Muscle of back (tissue), 11 donors: ENCODE results near the gene VTCN1. TPM values are rescaled to one million over a fixed set of nuclear protein-coding genes. Genes with fewer than 3 reads are reported as not detected.

Experiments
- DNase-seq, 3 donors: peaks; one replicate each; pipeline versions ENCODE4 v3.0.0 to v3.0.0-alpha.2; 2013
- polyA plus RNA-seq, 10 donors: library from polyadenylated mRNA; unstranded; fragments of 120-200 nt; gene quantifications; one replicate each; pipeline ENCODE4 v1.2.1, GENCODE V29; 2013; ENCODE audit not compliant: insufficient read length in 10 of 10

The VTCN1 gene
- polyA plus RNA-seq, 10 donors = 0.09 to 0.46 (median 0.15) TPM; not detected in 1

DNA sequence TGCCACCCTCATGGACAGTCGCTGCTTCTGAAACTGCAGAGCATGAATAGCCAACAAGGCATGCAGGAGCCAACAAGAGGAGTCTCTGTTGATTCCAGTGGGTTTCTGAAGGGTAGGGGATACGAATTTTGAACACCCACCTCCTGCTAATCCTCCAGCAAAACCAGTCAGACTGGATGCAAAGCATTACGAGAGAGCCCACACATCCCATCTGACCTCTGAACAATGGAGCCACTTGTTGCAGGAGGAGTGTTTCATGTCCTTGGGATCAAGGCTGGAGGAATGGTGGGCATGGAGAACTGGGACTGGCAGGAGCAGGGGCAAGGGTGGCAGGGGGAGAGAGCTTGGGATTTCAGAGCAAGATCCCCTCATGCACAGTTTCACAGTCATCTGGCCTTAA lies 1.6 kb downstream of the VTCN1 start:
- no peak for DNase-seq

GRCh38 chr1:117208580-117208979 lies 2.1 kb downstream of the VTCN1 start:
- DNase-seq = no peak

GRCh38 chr1:117205368-117205767 lies 5.4 kb downstream of the VTCN1 start:
- no peak for DNase-seq

GRCh38 chr1:117201808-117202207 lies 8.9 kb downstream of the VTCN1 start:
- no peak for DNase-seq

GRCh38 chr1:117198097-117198496 lies 12.6 kb downstream of the VTCN1 start:
- DNase-seq = no peak

DNA sequence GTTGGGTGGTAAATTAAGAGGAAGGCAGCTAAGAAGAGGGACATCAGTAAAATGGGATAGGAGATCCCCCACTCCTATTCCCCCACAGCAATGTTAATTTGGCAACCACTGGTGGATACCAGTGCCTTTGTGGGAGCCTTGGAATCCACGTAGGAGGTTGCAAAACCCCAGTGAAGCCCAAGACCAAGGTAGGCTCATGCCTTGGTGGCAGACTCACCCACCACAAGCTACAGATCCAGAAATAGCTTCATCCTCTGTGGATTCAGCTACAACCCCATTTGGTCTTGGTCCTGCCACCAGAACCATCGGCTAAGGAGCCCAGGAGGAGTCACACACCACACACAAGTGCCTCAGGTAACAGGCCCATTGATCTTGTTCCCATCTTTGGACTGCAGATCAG lies 21.0 kb downstream of the VTCN1 start:
- no peak for DNase-seq

GRCh38 chr1:117188816-117189437 lies 21.8 kb downstream of the VTCN1 start:
- DNase-seq = no peak

GRCh38 chr1:117188170-117188815 lies 22.4 kb downstream of the VTCN1 start:
- no peak for DNase-seq

- no peak for DNase-seq
These were observed 27.6 kb downstream of the VTCN1 start for GRCh38 chr1:117183112-117183511.

DNA sequence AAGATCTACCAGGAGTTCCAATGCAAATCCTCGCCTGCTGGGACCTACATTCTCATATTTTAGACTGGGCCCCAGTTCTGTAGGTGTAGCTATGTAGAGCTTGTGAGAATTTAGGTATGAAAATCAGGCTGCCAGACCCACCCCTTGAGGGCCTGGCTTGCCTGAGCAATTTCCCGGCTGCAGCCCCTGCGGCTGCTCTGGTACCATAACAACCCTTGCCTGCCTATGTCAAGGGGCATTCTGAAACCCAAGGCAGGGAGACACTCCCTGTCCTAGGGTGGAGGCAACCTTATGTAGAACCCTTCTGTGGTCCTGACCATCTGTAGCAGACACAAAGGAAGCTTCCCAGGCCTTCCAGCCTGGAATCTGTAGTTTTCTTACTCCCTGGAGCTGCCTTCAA lies 28.4 kb downstream of the VTCN1 start:
- no peak for DNase-seq

- DNase-seq = no peak
These were observed 29.1 kb downstream of the VTCN1 start for GRCh38 chr1:117181630-117182041.

- no peak for DNase-seq
These were observed 30.4 kb downstream of the VTCN1 start for GRCh38 chr1:117180147-117180967.

- no peak for DNase-seq
These were observed 31.3 kb downstream of the VTCN1 start for GRCh38 chr1:117179471-117179870.

GRCh38 chr1:117178756-117179155 lies 32.0 kb downstream of the VTCN1 start:
- no peak for DNase-seq

GRCh38 chr1:117177376-117177775 lies 33.4 kb downstream of the VTCN1 start:
- no peak for DNase-seq

GRCh38 chr1:117176579-117176978 lies 34.1 kb downstream of the VTCN1 start:
- no peak for DNase-seq

GRCh38 chr1:117174851-117175250 lies 35.9 kb downstream of the VTCN1 start:
- no peak for DNase-seq

GRCh38 chr1:117173691-117174090 lies 37.0 kb downstream of the VTCN1 start:
- no peak for DNase-seq

GRCh38 chr1:117173006-117173405 lies 37.7 kb downstream of the VTCN1 start:
- no peak for DNase-seq

DNA sequence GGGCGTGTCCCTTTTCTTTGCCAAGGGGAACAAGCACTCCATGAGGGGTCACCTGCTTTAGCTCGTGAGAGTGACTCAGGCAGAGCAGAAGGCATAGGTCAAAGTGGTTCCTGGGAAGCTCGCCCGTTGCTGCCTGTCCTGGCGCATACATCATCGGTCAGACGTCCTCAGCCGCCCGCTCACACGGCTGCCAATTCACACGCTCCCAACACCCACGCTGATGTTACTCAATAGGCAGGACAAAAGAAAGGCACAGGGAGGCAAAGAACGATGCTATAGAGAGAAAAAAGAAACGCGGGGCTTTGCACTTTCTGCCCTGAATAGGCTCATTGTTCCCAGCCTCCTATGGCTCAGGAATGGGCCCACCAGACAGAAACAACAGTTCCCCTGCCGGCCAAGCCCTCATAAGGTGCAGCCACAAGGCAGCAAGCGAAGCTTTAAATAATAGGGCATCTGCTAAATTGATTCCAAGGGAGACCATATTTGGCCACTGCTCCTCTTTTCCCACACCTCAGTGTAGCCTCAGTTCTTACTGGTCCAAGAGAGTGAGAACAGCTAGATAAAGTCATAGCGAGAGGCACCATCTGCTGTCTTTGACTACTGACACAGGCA lies 38.7 kb downstream of the VTCN1 start:
- no peak for DNase-seq

DNA sequence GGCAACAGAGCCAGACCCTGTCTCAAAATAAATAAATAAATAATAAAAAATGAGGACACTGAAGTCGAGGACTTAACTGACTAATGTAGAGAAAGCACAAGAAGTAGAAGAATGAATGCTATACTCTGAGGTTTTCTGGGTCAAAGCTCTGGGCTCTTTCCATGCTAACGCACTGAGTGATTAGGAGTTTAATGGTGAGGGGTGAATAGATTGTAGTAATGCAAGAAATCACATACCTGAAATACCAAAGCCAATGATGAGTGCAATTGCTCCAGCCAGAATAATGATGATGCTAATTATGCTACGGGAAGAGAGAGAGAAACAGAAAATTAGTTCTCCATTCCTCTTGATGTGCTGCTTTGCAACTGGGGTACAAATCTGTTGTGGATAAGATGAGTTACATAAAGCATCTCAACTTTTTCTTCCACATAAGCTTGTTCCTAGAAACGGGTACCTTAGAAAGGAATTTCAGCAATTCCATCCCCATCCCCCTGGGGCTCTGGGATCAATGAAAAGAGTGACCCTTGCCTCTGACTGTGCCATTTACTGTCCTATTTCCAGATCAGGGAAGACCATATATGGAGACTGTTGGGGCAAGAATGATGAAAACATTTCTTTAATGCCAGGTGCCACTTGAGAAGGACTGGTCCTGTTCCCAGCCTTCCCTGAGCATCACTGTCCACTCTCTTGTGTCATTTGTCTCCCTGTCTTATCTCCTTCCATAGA lies 40.7 kb downstream of the VTCN1 start:
- no peak for DNase-seq

DNA sequence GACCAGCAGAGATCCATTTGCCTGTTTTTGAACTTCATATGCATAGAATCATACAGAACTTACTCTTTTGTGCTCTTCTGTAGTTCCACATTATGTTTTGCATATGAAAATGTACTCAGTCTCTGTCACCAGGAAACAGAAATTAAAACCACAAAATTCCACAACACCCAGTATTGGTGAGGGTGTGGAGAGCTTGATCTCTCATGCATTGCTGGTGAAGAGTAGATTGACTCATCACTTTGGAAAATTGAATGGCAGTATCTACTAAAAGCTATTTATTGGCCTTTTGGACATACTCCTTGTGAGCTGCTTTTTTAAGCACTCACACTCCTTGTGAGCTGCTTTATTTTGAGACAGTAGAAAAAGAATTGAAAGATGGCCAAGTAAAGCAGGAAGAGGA lies 43.3 kb downstream of the VTCN1 start:
- no peak for DNase-seq
